Effector memory CD8-positive, alpha-beta T cell (primary cell): ENCODE measurements around the gene OR5H15.
"Not testable (repeated sequence)": the region's sequence is repeated elsewhere in the genome, so short reads cannot be mapped to it uniquely, and the experiment has no call there.

Experiments
- ATAC-seq: fragments of 150-1000 bp; cut with Tn5 transposase; replicated peaks from 2 replicates; pipeline ENCODE4 v1.10.0; 2021; ENCODE audit warnings: mild to moderate bottlenecking, moderate library complexity
- DNase-seq, 3 experiments: peaks; one replicate each; pipeline ENCODE4 v3.0.0; 2021
- H3K27ac Mint-ChIP-seq, 2 donors: one replicate each; pipeline ENCODE4 v1.8.0; 2022; ENCODE audit warnings: mild to moderate bottlenecking in 2 of 2, mixed read lengths in 2 of 2, moderate library complexity in 2 of 2
- H3K27me3 Mint-ChIP-seq, 2 donors: one replicate each; pipeline ENCODE4 v1.8.0; 2022; ENCODE audit warnings: mixed read lengths in 2 of 2
- H3K36me3 Mint-ChIP-seq: one replicate; pipeline ENCODE4 v1.8.0; 2022; ENCODE audit warnings: mild to moderate bottlenecking, moderate library complexity, mixed read lengths; ENCODE audit not compliant: insufficient read depth
- H3K4me1 Mint-ChIP-seq, 2 donors: one replicate each; pipeline ENCODE4 v1.8.0; 2022; ENCODE audit warnings: low read depth in 2 of 2, mixed read lengths in 2 of 2
- H3K4me3 Mint-ChIP-seq, 2 donors: one replicate each; pipeline ENCODE4 v1.8.0; 2022; ENCODE audit warnings: mild to moderate bottlenecking in 2 of 2, mixed read lengths in 2 of 2, moderate library complexity in 2 of 2
- H3K9me3 Mint-ChIP-seq, 2 donors: one replicate each; pipeline ENCODE4 v1.8.0; 2022; ENCODE audit warnings: mixed read lengths in 2 of 2

Gene OR5H15

DNA sequence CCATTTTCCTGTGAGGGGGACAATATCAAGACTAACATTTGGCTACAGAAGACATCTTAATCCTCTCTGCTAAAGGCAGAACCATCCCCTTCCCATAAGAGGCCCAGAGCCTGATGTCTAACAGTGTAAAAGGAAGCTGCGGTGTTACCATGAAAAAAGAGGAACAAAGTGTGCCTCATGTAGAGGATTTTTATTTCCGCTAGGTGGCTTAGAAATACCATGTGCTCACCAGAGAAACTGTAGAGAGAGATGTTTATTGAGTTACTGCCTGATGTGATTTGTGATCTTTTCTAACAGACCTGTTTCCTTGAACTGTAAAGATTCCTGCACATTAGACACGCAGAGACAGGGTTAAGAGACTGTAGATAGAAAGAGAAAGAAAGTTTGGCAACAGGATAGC, 22.0 kb downstream of the OR5H15 start:
- ATAC-seq: peak; percentile 44
- H3K36me3 Mint-ChIP-seq: no peaks in the 10 kb centered on the region
- no peaks in the 10 kb centered on the region for H3K27me3 Mint-ChIP-seq
- no peak overlapping the region for H3K4me3 Mint-ChIP-seq
- peaks cover 0 to 2% of the 10 kb centered on the region in 2 donors for H3K4me1 Mint-ChIP-seq
- H3K9me3 Mint-ChIP-seq: no peaks in the 10 kb centered on the region
- no peak overlapping the region for H3K27ac Mint-ChIP-seq
- no peak for DNase-seq

DNA sequence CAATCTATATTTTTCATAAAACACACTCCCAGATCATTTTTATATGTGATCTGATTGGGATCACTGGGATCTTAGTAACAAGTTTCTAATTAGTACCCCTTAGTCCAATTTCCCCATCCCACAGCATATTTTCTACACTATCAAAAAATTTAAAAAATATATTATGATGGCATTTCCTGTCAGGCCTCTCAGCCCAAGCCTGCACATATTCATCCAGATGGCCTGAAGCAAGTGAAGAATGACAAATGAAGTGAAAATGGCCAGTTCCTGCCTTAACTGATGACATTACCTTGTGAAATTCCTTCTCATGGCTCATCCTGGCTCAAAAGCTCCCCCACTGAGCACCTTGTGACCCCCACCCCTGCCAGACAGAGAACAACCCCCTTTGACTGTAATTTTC, 24.4 kb downstream of the OR5H15 start:
- not testable (repeated sequence) for H3K4me3 Mint-ChIP-seq, H3K27ac Mint-ChIP-seq, H3K36me3 Mint-ChIP-seq, ATAC-seq, H3K9me3 Mint-ChIP-seq, H3K27me3 Mint-ChIP-seq, H3K4me1 Mint-ChIP-seq, DNase-seq

DNA sequence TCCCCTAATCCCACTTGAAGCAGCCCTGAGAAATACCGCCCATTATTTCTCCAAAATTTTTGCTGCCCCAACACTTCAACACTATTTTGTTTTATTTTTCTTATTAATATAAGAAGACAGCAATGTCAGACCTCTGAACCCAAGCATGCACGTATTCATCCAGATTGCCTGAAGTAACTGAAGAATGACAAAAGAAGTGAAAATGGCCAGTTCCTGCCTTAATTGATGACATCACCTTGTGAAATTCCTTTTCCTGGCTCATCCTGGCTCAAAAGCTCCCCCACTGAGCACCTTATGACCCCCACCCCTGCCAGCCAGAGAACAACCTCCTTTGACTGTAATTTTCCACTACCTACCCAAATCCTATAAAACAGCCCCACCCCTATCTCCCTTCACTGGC, 29.8 kb downstream of the OR5H15 start:
- not testable (repeated sequence) for H3K36me3 Mint-ChIP-seq

DNA sequence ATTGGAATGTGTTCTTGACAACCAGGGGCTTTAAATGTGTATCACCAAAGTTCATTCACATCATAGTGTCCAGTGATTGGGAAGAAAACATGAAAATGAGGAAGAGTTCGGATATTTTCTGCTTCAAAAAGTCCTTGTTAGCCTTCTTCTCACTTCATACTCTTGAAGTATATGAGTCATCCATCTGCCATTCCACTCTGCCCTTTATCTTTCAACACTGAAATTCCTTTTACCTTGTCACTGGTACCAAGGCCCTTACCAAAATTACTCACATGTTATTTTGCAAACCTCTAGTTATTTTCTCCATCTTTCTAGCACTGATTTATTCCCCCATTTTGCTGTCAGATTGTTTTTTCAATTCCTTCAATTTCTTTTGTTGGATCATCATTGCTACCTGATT, 32.5 kb downstream of the OR5H15 start:
- no peak for DNase-seq
- Mint-ChIP-seq H3K4me1 (no peaks in the 10 kb centered on the region), H3K36me3 (no peaks in the 10 kb centered on the region), H3K27me3 (peaks cover 4 to 11% of the 10 kb centered on the region in 2 donors), H3K9me3 (no peaks in the 10 kb centered on the region), H3K27ac (no peak overlapping the region), H3K4me3 (no peak overlapping the region)
- no peak for ATAC-seq

More for the DNA sequence above, 29.8 kb downstream of the OR5H15 start:
- not testable (repeated sequence) for H3K4me1 Mint-ChIP-seq, DNase-seq, H3K27ac Mint-ChIP-seq, H3K27me3 Mint-ChIP-seq, ATAC-seq, H3K9me3 Mint-ChIP-seq, H3K4me3 Mint-ChIP-seq

DNA sequence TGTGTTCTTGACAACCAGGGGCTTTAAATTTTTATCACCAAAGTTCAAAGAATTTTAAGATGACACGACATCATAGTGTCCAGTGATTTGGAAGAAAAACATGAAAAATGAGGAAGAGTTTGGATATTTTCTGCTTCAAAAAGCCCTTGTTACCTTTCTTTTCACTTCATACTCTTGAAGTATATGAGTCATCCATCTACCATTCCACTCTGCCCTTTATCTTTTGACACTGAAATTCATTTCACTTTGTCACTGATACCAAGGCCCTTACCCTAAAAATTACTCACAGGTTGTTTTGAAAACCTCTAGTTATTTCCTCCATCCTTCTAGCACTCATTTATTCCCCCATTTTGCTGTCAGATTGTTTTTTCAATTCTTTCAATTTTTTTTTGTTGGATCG, 42.7 kb downstream of the OR5H15 start:
- no peaks in the 10 kb centered on the region for H3K4me1 Mint-ChIP-seq
- no peak overlapping the region for H3K27ac Mint-ChIP-seq
- H3K36me3 Mint-ChIP-seq: no peaks in the 10 kb centered on the region
- peaks cover 0 to 4% of the 10 kb centered on the region in 2 donors for H3K27me3 Mint-ChIP-seq
- DNase-seq (no peak), ATAC-seq (no peak)
- H3K9me3 Mint-ChIP-seq: no peaks in the 10 kb centered on the region
- H3K4me3 Mint-ChIP-seq: no peak overlapping the region

DNA sequence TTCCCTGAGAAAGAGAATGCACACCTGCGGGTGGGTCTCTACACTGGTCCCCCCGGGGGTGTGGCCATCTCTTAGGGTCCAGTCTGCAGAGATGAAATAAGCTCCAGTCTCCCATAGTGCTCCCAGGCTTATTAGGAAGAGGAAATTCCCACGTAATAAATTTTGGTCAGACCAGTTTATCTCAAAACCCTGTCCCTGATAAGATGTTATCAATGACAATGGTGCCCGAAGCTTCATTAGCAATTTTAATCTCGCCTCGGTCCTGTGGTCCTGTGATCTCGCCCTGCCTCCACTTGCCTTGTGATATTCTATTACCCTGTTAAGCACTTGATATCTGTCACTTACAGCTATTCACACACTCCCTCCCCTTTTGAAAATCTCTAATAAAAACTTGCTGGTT, 46.8 kb downstream of the OR5H15 start:
- no peak for ATAC-seq

DNA sequence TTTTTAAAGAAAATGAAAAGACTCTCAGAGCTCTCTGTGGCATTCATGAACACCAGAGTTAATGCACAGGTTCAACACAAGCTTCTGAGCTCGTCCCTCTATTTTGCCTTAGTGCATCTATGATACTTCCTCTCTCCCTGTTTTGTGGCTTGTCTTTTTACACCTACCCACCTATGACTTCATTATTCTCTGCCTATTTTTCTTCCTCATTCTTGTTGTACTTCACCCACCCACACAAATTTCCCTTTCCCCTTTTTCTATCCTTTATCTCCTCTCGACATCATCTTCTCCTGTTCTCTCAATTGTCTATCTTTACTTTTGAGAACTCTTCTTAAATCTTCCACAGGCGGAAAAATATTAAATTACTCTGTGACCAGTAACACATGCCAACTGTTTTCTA, 48.6 kb downstream of the OR5H15 start:
- H3K9me3 Mint-ChIP-seq: no peaks in the 10 kb centered on the region
- H3K4me3 Mint-ChIP-seq: no peak overlapping the region
- DNase-seq (no peak), ATAC-seq (no peak)
- H3K27ac Mint-ChIP-seq: no peak overlapping the region
- no peaks in the 10 kb centered on the region for H3K36me3 Mint-ChIP-seq
- no peaks in the 10 kb centered on the region for H3K4me1 Mint-ChIP-seq
- H3K27me3 Mint-ChIP-seq: peaks cover 5 to 6% of the 10 kb centered on the region in 2 donors

More for the DNA sequence above, 46.8 kb downstream of the OR5H15 start:
- DNase-seq: no peak
- peaks cover 5 to 6% of the 10 kb centered on the region in 2 donors for H3K27me3 Mint-ChIP-seq
- H3K9me3 Mint-ChIP-seq: no peaks in the 10 kb centered on the region
- H3K36me3 Mint-ChIP-seq: no peaks in the 10 kb centered on the region
- H3K4me1 Mint-ChIP-seq: no peaks in the 10 kb centered on the region
- H3K4me3 Mint-ChIP-seq: no peak overlapping the region
- H3K27ac Mint-ChIP-seq: no peak overlapping the region
